GM10266 (cell line): ENCODE results near the gene ANKH.

Source experiments
- DNase-seq: peaks from one replicate; pipeline ENCODE4 v3.0.0; 2012; ENCODE audit errors: extremely low spot score
- TF ChIP-seq, protein P1 (sequence below): IDR thresholded peaks from 2 replicates; pipeline ENCODE4 v1.5.1; 2012; ENCODE audit warnings: mild to moderate bottlenecking, low read depth; ENCODE audit not compliant: control insufficient read depth, insufficient read depth; ENCODE audit errors: missing control alignments

Gene ANKH

DNA sequence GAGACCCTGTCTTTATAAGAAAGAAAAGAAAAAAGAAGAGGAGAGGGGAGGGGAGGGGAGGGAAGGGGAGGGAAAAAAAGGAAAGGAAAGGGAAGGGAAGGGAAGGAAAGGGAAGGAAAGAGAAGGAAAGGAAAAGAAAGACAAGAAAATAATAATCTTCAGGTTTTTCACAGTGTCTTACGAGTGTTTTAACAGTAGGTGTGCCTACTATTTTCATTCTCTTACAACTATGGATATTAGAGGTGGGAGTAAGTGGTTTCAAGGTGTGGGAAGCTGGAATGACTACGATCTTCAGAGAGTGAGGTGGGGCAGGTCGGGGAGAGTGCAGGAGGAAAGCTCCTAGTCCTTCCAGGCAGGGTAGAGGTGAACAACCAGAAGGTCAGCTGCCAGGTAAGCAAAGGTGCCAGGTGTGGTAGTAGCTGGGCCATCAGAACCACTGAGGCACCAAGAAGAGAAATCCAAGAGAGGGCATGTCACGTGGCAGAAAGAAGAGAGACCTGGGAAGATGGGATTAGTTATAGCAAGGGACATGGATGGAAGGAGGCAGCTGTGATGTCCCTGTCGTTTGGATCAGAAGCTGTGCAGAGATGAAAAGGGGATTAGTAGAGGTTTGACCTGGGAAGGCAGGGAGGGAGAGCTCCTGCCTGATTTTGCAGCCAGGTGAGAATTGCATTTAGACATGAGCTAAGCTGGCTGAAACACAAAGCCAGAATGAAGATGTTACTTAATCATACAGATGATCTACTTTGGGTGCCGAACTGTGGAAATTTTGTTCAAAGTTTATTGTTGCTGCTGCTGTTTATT, 111.6 kb downstream of the ANKH start:
- TF ChIP-seq, protein P1, sequence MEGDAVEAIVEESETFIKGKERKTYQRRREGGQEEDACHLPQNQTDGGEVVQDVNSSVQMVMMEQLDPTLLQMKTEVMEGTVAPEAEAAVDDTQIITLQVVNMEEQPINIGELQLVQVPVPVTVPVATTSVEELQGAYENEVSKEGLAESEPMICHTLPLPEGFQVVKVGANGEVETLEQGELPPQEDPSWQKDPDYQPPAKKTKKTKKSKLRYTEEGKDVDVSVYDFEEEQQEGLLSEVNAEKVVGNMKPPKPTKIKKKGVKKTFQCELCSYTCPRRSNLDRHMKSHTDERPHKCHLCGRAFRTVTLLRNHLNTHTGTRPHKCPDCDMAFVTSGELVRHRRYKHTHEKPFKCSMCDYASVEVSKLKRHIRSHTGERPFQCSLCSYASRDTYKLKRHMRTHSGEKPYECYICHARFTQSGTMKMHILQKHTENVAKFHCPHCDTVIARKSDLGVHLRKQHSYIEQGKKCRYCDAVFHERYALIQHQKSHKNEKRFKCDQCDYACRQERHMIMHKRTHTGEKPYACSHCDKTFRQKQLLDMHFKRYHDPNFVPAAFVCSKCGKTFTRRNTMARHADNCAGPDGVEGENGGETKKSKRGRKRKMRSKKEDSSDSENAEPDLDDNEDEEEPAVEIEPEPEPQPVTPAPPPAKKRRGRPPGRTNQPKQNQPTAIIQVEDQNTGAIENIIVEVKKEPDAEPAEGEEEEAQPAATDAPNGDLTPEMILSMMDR: no peak
- no peak for DNase-seq

DNA sequence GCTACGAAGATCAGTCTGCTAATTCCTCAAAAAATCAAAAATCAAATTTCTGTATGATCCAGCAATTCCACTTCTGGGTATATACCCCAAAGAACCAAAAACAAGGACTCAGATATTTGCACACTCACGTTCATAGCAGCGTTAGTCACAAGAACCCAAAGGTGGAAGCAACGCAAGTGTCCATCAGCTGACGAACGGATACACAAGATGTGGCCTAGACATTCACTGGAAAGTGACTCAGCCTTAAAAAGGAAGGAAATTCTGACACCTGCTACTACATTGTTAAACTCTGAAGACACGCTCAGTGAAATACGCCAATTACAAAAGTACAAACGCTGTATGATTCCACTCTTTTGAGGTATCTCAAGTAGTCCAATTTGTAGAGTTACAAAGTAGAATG, 113.7 kb downstream of the ANKH start:
- TF ChIP-seq, protein P1: no peak
- DNase-seq: no peak

DNA sequence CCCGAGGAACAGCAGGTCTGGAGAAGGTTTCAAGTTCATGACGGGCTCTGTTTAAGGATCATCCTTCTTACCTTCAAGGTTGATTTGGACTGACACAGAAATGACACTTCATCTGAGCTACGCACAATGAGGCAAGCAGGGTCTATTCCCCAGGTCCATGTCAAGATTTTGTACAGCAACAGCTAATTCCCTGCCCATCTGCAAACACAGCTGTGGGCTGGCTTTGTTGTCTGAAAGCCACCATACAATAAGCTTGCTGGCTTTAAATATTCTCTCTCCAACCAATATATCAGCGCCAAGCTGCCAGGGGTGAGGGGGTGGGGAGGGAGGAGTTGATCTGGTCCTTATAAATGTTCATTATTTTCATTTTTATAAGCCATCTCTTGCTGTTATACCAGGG, 115.1 kb downstream of the ANKH start:
- TF ChIP-seq, protein P1: no peak
- no peak for DNase-seq

DNA sequence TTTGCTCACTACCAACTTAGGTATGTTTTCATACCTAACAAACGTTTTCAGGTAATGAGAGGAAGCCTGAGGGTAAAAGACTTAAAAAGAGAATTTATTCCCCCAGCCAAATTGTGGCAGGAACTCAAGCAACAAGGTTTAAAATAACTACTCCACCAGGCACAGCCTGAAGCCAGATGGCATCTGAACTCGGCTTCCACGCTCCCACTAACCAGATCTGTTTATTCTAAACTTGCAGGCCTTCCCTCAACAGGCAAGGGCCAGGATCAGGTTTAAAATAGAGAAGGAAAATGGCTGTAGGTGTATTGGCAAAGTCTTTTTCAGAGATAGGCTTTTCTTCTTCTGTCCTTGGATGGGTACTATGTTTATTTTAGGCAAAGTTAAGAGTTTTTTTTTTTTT, 117.6 kb downstream of the ANKH start:
- TF ChIP-seq, protein P1: no peak
- DNase-seq: no peak

DNA sequence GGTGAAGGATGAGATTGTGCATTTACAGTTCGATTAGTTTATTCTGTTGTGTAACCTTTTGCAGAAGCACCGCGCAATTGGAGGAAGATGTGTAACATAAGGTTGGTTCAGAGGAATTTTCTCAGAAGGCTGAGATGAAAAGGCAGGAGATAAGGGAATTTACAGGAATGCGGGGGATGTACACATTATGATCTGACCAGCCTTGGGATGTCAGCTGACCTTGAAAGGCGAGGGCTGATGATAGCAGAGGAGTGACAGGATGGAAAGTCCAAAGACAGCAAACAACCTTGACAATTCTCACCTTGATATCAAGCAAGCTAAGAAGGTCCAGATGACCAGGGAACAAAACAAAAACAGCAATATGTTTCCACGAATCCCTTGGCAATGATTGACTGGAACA, 118.3 kb downstream of the ANKH start:
- no peak for DNase-seq
- TF ChIP-seq, protein P1: no peak

DNA sequence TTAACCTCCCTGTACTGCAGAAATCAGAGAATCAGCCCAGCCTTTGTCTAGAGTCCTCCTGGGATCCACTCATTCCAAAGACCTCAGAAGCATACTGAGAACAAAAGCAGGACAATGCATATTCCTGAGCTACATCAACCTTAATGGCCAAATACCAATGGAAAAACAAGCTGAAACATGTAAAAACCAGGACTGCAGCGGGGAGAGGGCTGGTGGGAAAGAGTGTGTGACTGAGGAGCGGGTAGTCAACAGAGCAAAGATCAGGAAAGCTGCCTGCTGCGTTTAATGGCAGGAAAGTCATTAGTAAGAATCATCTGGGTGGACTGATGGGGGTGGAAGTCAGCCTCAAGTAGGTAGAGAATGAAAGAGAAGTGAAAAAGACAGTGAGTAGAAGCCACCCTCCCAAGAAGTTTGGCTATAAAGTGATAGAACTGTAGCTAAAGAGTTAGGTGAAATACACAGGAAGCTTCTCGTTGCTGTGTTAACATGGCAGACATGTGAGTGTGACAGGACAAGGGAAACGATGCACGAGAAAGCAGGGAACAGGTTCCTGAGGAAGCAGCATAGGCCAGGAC, 119.0 kb downstream of the ANKH start:
- no peak for DNase-seq
- TF ChIP-seq, protein P1: no peak

DNA sequence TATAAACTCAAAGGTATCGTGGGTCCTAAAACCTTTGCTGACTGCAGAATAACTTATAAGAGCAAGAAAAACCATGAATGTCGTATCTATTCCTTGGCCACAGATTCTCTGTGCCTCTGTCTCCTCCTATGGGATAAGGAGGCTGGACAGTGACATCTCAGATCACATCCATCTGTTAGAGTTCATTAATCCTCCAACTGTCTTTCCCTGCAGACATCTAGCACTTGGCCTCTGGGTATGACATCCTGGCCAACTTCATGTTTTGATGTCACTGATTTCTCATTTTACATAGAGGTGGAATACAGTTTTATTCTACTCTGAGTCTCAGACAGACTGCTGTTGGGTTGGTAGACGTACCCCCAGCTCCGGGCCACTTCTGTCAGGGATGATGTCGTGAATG, 120.9 kb downstream of the ANKH start:
- TF ChIP-seq, protein P1: no peak
- DNase-seq: no peak
